Measurements from ENCODE around the gene CUX1. TPM values are rescaled to one million over a fixed set of nuclear protein-coding genes. Genes with fewer than 3 reads are reported as not detected.
A peak's percentile ranks its signal among the peaks of the same experiment; 100 is the strongest.

Gene CUX1
- total and polyA plus RNA-seq, 2 of the 13 experiments (the other 11 are each of a cell fraction or from before 2014, with no cell fraction given), result 13.7 to 14.9 TPM

GRCh38 chr7:101862280-101863220 is 45.1 kb downstream of the CUX1 start (continued):
- TF ChIP-seq ARID5B (CRISPR knock-in tag; IDR thresholded peaks at IDR 0.05) (peak; percentile 52), RXRB (CRISPR knock-in tag; IDR thresholded peaks at IDR 0.05; ENCODE audit: borderline replicate concordance) (0 out of 2 replicates have a peak, but pooled peaks have one; percentile 25), ZFYVE20 (CRISPR knock-in tag; IDR thresholded peaks at IDR 0.05; ENCODE audit: borderline replicate concordance, low read depth) (no peak), ZNF292 (CRISPR knock-in tag; IDR thresholded peaks at IDR 0.05; ENCODE audit: borderline replicate concordance, low read depth) (peak; percentile 48; the same call in 1 of the 2 replicates), KDM2A (CRISPR knock-in tag; IDR thresholded peaks at IDR 0.05; ENCODE audit: borderline replicate concordance, low read depth) (peak; percentile 24; the same call in 1 of the 2 replicates), MEIS1 (CRISPR knock-in tag; IDR thresholded peaks at IDR 0.05; ENCODE audit: borderline replicate concordance) (no peak), MATR3 (CRISPR knock-in tag; IDR thresholded peaks at IDR 0.05) (no peak)
- TF ChIP-seq, protein P1, sequence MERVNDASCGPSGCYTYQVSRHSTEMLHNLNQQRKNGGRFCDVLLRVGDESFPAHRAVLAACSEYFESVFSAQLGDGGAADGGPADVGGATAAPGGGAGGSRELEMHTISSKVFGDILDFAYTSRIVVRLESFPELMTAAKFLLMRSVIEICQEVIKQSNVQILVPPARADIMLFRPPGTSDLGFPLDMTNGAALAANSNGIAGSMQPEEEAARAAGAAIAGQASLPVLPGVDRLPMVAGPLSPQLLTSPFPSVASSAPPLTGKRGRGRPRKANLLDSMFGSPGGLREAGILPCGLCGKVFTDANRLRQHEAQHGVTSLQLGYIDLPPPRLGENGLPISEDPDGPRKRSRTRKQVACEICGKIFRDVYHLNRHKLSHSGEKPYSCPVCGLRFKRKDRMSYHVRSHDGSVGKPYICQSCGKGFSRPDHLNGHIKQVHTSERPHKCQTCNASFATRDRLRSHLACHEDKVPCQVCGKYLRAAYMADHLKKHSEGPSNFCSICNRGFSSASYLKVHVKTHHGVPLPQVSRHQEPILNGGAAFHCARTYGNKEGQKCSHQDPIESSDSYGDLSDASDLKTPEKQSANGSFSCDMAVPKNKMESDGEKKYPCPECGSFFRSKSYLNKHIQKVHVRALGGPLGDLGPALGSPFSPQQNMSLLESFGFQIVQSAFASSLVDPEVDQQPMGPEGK (CRISPR knock-in tag; IDR thresholded peaks at IDR 0.05), result peak; percentile 29; the same call in 1 of the 2 replicates
- TF ChIP-seq, protein P2, sequence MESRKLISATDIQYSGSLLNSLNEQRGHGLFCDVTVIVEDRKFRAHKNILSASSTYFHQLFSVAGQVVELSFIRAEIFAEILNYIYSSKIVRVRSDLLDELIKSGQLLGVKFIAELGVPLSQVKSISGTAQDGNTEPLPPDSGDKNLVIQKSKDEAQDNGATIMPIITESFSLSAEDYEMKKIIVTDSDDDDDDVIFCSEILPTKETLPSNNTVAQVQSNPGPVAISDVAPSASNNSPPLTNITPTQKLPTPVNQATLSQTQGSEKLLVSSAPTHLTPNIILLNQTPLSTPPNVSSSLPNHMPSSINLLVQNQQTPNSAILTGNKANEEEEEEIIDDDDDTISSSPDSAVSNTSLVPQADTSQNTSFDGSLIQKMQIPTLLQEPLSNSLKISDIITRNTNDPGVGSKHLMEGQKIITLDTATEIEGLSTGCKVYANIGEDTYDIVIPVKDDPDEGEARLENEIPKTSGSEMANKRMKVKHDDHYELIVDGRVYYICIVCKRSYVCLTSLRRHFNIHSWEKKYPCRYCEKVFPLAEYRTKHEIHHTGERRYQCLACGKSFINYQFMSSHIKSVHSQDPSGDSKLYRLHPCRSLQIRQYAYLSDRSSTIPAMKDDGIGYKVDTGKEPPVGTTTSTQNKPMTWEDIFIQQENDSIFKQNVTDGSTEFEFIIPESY (CRISPR knock-in tag; IDR thresholded peaks at IDR 0.05), result peak; percentile 98
- TF ChIP-seq, protein P3, sequence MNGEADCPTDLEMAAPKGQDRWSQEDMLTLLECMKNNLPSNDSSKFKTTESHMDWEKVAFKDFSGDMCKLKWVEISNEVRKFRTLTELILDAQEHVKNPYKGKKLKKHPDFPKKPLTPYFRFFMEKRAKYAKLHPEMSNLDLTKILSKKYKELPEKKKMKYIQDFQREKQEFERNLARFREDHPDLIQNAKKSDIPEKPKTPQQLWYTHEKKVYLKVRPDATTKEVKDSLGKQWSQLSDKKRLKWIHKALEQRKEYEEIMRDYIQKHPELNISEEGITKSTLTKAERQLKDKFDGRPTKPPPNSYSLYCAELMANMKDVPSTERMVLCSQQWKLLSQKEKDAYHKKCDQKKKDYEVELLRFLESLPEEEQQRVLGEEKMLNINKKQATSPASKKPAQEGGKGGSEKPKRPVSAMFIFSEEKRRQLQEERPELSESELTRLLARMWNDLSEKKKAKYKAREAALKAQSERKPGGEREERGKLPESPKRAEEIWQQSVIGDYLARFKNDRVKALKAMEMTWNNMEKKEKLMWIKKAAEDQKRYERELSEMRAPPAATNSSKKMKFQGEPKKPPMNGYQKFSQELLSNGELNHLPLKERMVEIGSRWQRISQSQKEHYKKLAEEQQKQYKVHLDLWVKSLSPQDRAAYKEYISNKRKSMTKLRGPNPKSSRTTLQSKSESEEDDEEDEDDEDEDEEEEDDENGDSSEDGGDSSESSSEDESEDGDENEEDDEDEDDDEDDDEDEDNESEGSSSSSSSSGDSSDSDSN (CRISPR knock-in tag; IDR thresholded peaks at IDR 0.05), result peak; percentile 43; the same call in 1 of the 2 replicates
- TF ChIP-seq, protein P4, sequence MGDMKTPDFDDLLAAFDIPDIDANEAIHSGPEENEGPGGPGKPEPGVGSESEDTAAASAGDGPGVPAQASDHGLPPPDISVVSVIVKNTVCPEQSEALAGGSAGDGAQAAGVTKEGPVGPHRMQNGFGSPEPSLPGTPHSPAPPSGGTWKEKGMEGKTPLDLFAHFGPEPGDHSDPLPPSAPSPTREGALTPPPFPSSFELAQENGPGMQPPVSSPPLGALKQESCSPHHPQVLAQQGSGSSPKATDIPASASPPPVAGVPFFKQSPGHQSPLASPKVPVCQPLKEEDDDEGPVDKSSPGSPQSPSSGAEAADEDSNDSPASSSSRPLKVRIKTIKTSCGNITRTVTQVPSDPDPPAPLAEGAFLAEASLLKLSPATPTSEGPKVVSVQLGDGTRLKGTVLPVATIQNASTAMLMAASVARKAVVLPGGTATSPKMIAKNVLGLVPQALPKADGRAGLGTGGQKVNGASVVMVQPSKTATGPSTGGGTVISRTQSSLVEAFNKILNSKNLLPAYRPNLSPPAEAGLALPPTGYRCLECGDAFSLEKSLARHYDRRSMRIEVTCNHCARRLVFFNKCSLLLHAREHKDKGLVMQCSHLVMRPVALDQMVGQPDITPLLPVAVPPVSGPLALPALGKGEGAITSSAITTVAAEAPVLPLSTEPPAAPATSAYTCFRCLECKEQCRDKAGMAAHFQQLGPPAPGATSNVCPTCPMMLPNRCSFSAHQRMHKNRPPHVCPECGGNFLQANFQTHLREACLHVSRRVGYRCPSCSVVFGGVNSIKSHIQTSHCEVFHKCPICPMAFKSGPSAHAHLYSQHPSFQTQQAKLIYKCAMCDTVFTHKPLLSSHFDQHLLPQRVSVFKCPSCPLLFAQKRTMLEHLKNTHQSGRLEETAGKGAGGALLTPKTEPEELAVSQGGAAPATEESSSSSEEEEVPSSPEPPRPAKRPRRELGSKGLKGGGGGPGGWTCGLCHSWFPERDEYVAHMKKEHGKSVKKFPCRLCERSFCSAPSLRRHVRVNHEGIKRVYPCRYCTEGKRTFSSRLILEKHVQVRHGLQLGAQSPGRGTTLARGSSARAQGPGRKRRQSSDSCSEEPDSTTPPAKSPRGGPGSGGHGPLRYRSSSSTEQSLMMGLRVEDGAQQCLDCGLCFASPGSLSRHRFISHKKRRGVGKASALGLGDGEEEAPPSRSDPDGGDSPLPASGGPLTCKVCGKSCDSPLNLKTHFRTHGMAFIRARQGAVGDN (CRISPR knock-in tag; IDR thresholded peaks at IDR 0.05), result peak; percentile 71
